UCSD-AML1 (cell line): ENCODE measurements around the gene DYSF.

ENCODE experiments used
- DNase-seq: peaks from one replicate; lab custom pipeline; 2025; ENCODE audit not compliant: unreplicated experiment; lab: John Stamatoyannopoulos, UW

The DYSF gene

GRCh38 chr2:71716697-71717624 lies 263.6 kb downstream of the DYSF start:
- DNase-seq: no peak

DNA sequence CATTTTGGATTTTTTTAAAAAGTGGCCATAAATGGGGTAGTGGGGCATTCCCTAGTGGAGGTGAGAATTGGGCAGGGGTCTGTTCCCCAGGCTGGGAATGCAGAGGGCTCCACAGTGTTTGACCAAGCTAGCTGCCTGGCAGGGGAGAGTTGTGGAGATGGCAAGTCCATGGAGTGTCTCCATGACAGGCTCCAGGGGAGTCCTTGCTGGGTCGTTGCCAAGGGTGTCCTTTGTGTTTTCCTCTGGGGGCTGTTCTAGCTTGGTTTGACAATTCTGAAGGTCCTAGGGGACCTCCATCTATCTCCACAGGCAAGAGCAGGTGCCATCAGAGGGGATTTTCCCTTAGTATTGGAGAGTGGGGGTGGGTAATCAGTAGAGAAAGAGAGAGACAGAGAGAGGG lies 265.3 kb downstream of the DYSF start:
- DNase-seq: no peak

GRCh38 chr2:71719520-71720282 lies 266.3 kb downstream of the DYSF start:
- DNase-seq: no peak

GRCh38 chr2:71720283-71720560 lies 266.9 kb downstream of the DYSF start:
- DNase-seq: no peak

DNA sequence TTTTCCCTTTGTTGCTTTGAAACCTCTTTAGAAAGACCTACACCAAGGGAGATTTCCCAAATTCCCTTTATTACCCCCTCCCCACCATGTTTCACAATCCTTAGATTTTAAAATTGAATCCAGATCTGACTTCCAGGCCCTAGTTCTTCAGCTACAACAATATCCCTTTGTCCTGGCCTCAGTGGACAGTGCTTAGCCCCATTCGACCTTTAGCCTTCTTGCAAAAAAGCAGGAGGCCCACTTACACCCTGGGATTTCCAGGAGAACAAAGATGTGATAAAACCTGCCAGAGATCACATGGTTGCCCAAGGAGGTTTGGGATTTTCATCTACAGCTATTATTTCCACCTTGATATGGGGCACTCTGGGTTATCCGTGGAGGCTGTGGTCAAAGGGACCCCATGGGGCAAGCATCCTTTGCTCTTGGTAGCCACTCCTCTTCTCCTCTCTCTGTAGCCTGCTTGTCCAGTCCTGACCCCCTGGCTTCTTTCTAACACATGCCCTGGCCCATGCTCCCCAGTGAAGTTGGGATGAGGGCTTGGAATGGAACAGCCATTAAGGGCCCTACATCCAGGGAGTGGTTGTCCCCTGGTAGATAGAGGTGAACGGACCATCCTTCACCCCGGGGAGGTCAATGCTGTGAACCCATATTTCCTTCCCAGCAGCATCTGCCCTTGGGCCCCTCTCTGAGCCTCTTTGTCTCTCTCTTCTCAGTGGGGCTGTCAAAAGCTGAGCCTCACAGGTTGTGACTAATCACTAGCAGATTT lies 267.4 kb downstream of the DYSF start:
- no peak for DNase-seq

DNA sequence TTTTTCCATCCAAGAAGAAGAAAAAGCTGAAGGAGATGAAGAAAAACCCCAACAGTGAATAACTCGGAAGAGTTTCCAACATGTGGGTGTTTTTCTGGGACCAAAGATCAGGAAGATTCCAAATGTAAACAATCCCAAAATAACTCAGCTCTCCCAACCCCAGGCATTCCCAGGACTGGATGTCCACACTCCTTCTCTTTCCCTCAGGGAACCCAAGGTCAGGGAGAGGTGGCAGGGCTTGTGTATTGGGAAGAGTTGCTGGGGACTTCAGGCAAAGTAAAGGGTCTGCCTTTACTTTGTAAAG lies 268.0 kb downstream of the DYSF start:
- no peak for DNase-seq

GRCh38 chr2:71721669-71722068 lies 268.3 kb downstream of the DYSF start:
- no peak for DNase-seq

DNA sequence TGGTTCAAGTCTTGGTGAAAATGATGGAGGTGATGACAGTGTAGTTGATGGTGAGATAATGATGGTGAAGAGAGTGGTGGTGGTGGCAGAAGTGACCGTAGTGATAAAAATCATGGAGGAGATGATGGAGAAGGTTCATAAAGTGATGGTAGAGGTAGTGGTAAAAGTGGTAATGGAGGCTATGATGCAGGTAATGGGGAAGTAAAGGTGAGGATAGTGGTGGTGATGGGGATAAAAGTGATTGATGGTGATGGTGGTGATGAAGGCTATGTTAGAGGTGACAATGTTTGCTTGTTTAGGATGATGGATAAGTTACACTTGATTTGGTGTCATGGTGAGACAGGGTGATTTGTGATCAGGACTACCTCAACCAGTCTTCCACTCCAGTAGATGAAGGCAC lies 268.9 kb downstream of the DYSF start:
- no peak for DNase-seq

- DNase-seq: no peak
Observed at GRCh38 chr2:71724793-71725192, 271.4 kb downstream of the DYSF start.

- DNase-seq: no peak
Observed at GRCh38 chr2:71725836-71726235, 272.5 kb downstream of the DYSF start.

DNA sequence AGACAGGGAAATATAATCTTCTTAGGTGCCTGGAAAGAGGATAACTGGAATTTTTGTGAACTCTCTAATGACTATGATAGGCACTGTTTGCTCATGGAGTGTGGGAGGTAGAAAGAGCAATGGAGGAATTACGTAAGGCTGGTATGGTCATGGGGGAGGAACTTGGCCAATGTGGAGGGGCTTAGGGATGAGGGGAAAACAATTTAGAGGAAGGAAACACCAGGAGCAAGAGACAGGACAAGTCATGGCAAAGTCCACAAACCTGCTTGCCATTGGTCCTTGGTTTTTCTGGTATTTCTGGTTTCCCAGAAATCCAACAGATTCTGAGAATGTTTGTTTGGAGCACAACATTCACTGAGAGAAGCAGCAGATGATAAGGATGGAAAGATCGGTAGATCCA lies 274.2 kb downstream of the DYSF start:
- no peak for DNase-seq

DNA sequence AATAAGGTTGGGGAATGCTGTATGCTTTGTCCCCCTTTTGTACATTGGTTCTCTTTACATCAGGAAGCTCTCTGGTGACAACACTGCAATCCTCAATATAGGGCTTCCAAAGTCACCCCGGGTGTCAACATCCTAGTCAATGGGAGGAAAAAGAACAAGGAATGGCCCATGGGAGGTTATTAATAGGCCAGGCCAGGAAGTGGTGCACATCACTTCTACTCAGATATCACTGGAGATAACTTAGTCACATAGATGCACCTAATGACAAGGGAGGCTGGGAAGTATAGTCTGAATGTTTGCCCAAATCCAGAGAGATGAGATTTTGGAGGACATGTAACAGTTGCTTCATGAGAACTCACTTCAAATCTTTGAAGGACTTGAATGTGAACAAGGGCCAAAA lies 274.7 kb downstream of the DYSF start:
- DNase-seq: no peak

DNA sequence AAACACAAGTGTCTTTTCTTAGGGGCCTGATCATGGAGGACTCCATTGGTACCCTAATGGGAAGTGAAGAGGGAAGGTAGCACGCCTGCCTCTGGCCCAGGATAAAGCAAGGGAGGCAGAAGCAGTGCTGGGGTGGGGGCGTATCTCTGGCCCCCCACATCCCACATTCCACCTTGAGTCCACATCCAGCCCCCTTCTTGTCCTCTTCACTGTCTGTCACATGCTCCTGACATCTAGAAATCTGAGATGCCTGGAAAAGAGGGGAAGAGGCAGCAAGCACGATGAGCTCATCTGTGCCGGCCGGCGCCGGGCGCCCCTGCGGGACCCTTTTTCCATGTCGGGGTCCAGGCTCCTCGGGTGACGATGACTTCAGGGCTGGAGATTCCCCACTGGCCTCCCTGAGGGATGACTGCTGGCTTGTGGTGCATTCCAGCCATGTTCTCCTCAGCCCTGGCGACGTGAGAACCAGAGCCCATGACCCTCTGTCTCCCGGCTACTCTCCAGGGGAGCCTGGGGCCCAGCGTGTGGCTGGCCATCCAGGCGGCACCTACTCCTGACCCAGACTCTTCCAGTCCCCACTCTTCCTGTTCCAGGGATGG lies 277.5 kb downstream of the DYSF start:
- no peak for DNase-seq

DNA sequence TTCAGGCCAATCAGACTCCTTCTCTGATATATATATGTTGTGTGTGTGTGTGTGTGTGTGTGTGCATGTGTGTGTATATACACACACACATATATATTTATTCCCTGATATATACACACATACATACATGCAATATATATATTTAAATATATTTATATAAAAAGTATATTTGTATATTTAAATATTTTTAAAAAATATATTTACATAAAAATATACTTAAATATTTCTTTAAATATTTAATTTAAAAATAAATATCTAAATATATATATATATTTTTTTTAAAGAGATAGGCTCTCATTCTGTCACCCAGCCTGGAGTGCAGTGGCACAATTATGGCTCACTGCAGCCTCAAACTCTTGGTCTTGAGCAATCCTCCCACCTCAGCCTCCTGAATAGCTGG lies 281.3 kb downstream of the DYSF start:
- no peak for DNase-seq

DNA sequence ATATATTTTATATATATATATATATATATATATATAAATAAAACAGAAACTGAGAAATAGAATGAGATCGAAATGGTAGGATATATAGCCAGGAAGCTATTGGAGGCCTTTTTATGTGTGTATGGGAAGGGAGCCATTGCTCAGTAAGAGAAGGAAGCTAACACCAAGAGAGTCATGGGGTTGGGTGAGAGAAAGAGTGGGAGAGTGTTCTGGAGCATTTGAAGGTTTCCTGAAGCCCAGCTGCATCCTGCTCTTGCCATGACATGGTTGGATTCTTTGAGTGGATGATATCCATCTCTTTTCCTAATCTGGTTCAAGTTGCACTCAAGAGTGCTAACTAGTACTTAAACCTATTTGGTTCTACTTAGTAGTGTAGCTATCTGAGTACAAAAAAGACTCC lies 282.3 kb downstream of the DYSF start:
- DNase-seq: no peak
